Measurements from ENCODE around the gene TNS1.

DNA sequence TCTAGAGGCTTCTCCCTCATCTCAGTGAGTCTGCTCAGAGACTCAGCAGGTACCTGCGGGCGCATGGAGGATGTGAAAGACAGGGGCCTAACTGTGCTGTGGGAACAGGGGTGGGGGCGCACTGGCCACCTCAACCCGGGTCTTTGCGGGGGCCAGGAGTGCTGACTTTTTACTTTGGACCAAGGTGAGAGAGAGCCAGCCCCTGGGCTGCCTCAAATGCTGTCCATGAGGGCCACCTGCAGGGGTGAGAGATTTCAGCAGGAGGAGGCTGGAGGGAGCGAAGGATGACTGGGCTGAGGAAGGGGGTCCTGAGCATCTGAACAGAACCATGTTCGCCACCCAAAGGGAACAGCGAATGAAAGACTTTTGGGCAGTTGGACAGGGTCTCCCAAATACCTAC, 129.4 kb downstream of the TNS1 start:
- TF ChIP-seq, protein P1, sequence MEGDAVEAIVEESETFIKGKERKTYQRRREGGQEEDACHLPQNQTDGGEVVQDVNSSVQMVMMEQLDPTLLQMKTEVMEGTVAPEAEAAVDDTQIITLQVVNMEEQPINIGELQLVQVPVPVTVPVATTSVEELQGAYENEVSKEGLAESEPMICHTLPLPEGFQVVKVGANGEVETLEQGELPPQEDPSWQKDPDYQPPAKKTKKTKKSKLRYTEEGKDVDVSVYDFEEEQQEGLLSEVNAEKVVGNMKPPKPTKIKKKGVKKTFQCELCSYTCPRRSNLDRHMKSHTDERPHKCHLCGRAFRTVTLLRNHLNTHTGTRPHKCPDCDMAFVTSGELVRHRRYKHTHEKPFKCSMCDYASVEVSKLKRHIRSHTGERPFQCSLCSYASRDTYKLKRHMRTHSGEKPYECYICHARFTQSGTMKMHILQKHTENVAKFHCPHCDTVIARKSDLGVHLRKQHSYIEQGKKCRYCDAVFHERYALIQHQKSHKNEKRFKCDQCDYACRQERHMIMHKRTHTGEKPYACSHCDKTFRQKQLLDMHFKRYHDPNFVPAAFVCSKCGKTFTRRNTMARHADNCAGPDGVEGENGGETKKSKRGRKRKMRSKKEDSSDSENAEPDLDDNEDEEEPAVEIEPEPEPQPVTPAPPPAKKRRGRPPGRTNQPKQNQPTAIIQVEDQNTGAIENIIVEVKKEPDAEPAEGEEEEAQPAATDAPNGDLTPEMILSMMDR (IDR thresholded peaks at IDR 0.05; ENCODE audit: poor library complexity): no peak
- TF ChIP-seq EZH2 (IDR thresholded peaks at IDR 0.05; ENCODE audit: borderline replicate concordance): no peak
- no peak for TF ChIP-seq EZH2phosphoT487 (IDR thresholded peaks at IDR 0.05; ENCODE audit: low read depth, severe bottlenecking, unreplicated experiment)

Data from hepatocyte (in vitro differentiated cells).